Stimulated activated CD4-positive, alpha-beta T cell treated with anti-CD3 and anti-CD28 coated beads, TNF-alpha, amount 100 ng/mL, for 48 hours (primary cell): ENCODE data around the gene ANKRD31.
"Not testable (repeated sequence)": the region's sequence is repeated elsewhere in the genome, so short reads cannot be mapped to it uniquely, and the experiment has no call there.

Source experiments
- DNase-seq, 3 donors: peaks; one replicate each; pipeline ENCODE4 v3.0.0-alpha.2; 2020; ENCODE audit warnings: low read depth in 3 of 3

Gene ANKRD31

GRCh38 chr5:75236322-75237316, at the start of gene ANKRD31:
TSS of gene ANKRD31 (minus strand) at chr5:75236878. CDS start at chr5:75236686, 192 bp downstream.
- peak; percentile 72 to 86 (median 77) for DNase-seq

- DNase-seq, result no peak
These were observed 49.6 kb upstream of the ANKRD31 start for GRCh38 chr5:75286211-75286773.

GRCh38 chr5:75282581-75282980, 45.9 kb upstream of the ANKRD31 start:
- no peak for DNase-seq

- no peak for DNase-seq
These were observed 45.2 kb upstream of the ANKRD31 start for GRCh38 chr5:75281716-75282465.

GRCh38 chr5:75279321-75279720, 42.6 kb upstream of the ANKRD31 start:
- DNase-seq, result no peak

GRCh38 chr5:75277463-75277862, 40.8 kb upstream of the ANKRD31 start:
- DNase-seq, result no peak

- no peak for DNase-seq
These were observed 39.1 kb upstream of the ANKRD31 start for GRCh38 chr5:75275756-75276155.

- no peak for DNase-seq
These were observed 38.5 kb upstream of the ANKRD31 start for GRCh38 chr5:75275147-75275546.

- no peak for DNase-seq
These were observed 37.8 kb upstream of the ANKRD31 start for GRCh38 chr5:75274486-75274885.

GRCh38 chr5:75270605-75271004, 33.9 kb upstream of the ANKRD31 start:
- DNase-seq, result not testable (repeated sequence)

- no peak for DNase-seq
These were observed 29.1 kb upstream of the ANKRD31 start for GRCh38 chr5:75265731-75266130.

GRCh38 chr5:75262271-75262670, 25.6 kb upstream of the ANKRD31 start:
- DNase-seq, result no peak

- DNase-seq, result no peak
These were observed 24.0 kb upstream of the ANKRD31 start for GRCh38 chr5:75260708-75261107.

GRCh38 chr5:75250452-75250851, 13.8 kb upstream of the ANKRD31 start:
- DNase-seq, result not testable (repeated sequence)

- no peak for DNase-seq
These were observed 8.3 kb upstream of the ANKRD31 start for GRCh38 chr5:75245023-75245422.

GRCh38 chr5:75243510-75243909, 6.8 kb upstream of the ANKRD31 start:
- DNase-seq, result no peak

GRCh38 chr5:75243100-75243499, 6.4 kb upstream of the ANKRD31 start:
- DNase-seq, result no peak

- no peak for DNase-seq
These were observed 5.4 kb upstream of the ANKRD31 start for GRCh38 chr5:75242067-75242466.

GRCh38 chr5:75239681-75240080, 3.0 kb upstream of the ANKRD31 start:
- no peak for DNase-seq

GRCh38 chr5:75235711-75236110, 967 bp downstream of the ANKRD31 start:
- no peak for DNase-seq

- no peak for DNase-seq
These were observed 2.4 kb downstream of the ANKRD31 start for GRCh38 chr5:75234251-75234650.

- no peak for DNase-seq
These were observed 9.8 kb downstream of the ANKRD31 start for GRCh38 chr5:75226916-75227315.
